GM18870 (cell line): ENCODE data around the gene DGKH.
"Not testable (repeated sequence)": the region's sequence is repeated elsewhere in the genome, so short reads cannot be mapped to it uniquely, and the experiment has no call there.

Experiments used
- ATAC-seq: cut with Tn5 transposase; IDR thresholded peaks from one replicate; pipeline ENCODE4 v1.9.1; 2021; ENCODE audit warnings: moderate library complexity; ENCODE audit not compliant: unreplicated experiment

Gene DGKH

DNA sequence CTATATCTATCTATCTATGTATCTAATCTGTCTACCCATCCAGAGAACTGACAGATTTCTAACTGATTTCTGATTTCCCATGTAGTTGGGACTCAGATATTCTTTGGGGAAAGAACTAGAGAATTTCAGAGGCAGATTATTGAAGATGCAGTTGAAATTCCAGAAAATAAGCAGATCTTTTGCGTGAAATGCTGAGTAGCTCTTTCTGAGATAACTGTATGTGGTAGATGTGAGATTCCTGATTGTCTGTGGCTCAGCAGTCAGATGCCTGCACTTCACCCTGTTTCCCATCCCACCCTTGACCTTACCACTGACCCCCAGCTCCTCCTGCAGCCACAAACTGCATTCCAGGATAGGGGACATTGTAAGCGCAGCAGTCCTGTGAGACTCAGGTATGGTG is 61.5 kb downstream of the DGKH start:
- no peak for ATAC-seq

DNA sequence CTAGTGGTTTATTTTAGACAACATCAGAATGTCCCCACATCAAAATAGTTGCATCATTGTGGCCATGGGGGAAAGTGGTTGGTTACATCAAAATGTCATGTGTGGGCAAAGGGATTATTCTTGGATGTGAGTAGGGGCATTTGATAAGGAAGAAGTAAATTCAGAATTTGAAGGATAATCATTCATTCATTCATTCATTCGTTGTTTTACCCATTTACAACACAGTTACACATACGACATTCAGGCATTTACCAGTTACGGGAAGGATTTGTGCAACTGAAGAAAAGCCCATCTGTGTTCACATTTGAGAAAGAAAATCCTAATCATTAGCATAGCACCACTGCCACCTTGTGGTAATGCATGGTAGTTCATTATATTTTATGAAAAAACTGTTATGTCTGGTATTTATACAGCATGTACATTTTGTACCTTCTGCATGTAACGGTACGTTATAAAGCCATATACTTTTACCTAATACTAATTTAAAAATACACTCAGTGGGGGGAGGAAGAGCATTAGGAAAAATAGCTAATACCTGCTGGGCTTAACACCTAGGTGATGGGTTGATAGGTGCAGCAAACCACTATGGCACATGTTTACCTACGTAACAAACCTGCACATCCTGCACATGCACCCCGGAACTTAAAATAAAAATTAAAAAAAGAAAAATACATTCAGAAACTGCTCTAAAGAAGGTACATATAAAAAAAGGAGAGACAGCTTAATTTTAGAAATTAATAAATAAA is 62.1 kb downstream of the DGKH start:
- ATAC-seq = no peak

DNA sequence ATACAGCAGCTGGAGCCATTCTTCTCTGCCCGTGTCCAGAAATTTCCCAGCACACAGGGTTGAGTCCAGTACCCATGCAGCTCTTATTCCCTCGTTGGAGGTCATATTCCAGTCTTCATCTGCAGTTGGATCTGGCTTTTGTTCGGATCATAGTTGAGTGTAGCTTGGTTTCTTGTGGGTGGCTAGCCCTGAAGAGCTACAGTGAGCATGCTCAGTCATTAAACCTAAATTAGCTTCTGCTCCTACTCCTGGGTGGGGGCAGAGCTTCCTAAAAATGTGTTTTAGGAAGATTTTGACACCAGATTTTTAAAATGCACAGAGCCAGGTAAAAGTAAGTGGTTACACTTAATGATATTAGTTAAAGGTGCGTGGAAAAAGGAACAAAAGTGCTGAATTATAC is 64.4 kb downstream of the DGKH start:
- ATAC-seq = no peak

DNA sequence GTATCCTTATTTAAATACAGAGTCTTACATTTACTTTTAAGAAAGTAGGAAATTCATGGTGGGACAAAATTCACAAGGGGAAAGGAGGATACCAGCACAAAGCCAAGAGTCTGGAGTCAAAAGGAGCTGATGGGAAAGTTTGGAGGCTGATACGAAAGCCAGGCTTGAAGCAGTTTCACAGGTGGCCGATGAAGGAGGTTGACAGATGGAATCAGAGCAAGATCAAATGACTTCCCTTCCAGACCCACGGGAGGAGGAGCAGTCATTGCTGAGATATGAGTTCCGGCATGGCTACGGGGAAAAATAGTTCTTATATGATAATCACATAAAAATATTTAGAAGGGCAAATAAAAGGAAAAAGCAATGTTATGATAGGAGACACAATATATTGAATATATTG is 65.0 kb downstream of the DGKH start:
- ATAC-seq = no peak

DNA sequence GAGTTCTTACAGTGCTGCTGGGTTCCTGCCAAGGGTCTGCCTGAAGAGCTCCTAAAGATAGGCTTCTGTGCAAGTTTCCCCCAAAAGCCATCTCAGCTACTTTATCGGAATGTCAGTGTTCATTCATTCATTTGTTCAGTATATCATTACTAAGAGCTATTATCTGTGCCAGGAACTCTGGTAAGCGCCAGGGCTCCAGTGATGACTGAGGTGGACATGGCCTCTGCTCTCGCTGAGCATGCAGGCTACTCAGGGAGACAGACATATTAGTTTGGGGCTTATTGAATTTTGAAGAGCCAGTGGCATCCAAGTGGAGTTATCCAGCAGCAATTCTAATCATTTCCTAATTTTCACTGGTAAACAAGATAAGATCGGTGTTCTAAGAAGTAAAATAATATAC is 65.8 kb downstream of the DGKH start:
- no peak for ATAC-seq

DNA sequence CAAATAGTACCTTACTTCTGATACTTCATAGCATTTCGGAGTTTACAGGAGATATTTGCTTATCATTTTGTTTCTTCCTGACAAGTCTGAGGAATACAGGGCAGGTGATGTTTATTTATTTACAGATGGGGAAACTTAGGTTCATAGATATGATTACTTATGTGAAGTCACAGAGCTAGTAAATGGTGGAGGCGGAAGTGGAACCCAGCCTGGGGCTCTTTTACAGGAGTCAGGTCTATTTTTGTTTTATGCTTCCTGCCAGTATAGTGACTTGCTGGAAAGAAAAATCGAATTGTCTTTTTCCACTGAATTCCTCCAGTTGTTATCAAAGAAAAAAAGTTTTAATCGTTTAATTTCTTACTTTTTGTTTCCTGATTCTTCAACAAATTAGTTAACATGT is 66.5 kb downstream of the DGKH start:
- no peak for ATAC-seq

DNA sequence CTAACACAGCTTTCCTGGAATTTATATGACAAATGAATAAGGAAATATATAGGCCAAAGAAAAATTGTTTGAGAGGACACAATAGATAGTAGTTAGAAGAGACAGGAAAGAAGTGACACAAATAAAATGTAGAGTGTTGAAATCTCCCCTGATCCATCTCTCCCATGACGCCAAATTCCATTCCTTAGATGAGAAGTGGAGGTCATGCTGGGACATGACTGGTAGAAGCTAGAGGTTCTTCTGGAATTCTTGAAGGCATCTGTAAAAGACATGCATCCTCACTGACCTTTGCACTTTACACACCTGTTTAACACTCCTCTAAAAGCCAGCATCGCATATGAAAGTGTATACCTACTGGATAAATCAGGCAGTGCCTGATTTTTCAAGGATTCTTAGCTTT is 67.8 kb downstream of the DGKH start:
- no peak for ATAC-seq

DNA sequence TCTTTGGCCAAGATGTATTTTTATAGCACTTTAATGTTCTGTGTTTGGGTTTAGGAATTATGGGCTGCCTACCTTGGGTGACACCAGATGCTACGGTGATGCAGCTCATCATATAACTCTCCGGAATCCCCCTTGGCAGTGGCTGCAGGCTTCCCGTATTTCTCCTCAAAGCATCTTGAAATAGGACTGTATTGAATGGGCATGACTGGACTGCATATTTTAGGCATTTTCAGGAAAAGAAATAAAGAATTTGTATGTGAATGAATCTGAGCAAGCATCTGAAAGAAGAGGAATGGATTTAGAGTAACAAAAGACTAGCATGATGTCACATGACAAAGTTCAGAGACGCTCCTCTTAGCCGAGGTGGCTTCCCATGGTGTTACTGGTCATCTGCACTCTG is 70.6 kb downstream of the DGKH start:
- no peak for ATAC-seq

DNA sequence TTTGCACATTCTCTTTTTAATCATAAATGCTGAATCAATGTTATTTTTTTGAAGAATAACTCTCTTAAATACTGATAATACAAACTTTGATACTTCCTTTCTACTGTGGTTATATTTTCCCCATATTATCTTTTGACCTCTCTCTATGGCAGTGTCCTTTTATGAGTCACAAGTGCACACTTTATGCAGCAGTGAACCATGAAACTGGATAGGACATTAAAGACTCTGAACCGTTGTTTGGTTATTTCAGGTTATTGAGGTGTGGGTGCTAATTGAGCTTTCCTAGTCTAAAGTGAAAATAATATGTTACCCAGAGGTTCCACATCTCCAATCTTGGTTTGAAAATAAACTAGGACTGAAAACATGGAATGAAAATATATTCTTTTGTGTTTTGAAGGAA is 71.4 kb downstream of the DGKH start:
- peak; percentile 55 for ATAC-seq

DNA sequence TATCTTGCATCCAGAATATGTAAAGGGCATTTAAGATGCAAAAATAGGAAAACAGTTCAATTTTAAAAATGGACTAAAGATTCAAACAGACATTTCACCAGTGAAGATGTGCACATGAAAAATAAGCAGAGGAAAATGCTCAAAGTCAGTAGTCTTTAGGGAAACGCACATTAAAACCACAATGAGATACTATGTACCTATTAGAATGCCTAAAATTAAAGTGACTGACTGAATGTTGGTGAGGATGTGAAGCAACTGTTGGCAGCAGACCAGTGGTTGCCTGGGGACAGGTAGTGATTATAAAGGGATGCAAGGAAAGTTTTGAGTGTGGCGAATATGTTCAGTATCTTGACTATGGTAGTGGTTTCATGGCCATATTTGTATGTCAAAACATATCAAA is 75.2 kb downstream of the DGKH start:
- ATAC-seq = no peak

DNA sequence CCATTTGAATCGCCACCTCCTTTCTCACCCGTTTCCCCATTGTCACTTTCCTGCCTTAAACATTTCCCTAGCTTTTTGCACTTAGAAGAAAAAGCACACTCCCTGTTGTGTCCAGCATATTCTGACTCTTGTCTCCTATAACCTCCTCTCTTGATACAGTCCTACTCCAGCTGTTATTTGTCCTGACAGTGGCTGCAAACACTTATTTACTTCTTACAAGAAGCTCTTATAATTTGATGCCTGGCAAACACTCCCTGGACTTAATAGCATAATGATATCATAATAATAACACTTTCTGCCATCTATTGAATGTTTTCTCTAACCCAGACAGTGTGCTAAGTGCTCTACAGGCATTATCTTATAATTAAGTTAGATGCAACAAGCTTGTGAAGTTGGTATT is 76.6 kb downstream of the DGKH start:
- no peak for ATAC-seq

DNA sequence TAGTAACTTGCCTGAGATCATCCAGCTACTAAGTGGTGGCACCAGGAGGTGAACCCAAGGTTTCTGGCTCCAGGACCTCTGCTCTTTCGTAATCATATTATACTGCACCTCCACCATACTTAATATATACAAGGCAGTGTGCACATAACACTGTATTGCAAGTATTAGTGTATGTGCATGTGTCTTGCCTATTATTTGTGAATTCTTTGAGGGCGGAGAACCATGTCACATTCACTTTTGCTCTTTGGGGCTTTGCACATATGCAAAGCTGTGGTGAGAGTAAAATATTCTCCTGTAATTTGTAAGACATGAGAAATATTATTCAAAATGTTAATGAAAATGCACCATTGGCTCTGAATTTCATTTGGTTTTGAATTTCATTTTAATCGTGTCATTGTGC is 78.6 kb downstream of the DGKH start:
- ATAC-seq = no peak

DNA sequence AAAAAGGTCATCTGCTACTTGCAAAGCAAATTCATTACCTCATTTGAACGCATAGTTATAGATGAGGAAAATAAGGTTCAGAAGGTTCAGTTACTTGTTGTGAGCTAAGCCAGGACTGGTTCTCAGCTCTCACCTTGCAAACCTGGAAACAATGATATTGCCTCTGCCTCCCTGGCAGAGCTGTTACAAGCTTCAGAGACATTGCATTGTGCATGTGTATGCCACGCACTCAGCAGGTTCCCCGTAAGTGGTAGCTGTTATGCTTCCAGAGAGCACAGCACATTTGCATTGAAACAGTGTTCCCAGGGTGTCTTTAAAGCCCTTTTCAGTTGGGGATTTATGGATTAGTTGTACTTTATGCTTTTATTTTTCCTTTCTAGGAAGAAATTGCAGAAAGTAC is 80.6 kb downstream of the DGKH start:
- no peak for ATAC-seq

DNA sequence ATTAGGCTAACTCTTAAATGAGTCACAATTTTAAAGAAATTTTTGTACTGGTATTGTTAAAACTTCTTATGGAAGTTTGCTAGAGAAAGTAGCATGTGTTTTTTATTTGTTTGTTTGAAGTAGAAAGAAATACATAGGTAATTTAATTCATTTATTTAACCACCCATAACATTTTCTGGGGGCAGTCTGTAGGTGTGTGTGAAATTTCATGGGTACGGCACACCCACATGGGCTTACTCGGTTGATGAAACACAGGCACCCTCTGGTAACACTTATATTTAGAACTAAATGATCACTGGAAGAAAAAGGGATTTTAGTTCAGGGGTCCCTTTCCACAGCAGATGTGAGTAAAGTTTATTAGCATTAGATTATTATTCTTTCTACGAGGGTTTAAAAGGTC is 88.1 kb downstream of the DGKH start:
- ATAC-seq = no peak

DNA sequence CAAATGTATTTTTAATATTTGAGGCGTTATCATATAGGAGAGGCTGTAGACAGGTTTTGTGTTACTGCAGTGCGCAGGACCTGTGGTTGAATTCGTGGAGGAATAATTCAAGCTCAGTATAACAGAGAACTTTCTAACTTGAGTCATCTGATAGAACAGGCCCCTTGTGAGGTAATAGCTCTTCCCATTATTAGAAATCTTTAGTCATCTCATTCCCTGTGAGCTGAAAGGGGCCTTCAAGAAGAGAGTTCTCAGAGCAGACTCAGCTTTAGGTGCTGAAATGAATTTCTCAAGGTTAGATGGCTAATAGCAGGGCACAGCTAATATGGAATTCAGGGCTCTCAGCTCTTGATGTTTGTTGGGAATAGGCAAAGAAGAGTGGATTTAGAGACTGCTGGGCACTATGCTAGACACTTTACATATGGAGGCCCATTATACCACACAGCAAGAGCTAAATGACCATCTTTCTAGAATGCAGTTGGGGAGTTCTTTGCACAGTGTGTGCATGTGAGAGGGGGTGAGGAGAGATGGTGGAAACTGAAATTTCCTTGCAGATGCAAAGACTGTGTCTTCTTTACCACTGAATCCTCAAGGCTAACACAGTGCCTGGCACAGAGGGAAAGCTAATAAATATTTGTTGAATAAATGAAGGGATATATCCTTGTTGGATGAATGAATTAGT is 89.5 kb downstream of the DGKH start:
- no peak for ATAC-seq

DNA sequence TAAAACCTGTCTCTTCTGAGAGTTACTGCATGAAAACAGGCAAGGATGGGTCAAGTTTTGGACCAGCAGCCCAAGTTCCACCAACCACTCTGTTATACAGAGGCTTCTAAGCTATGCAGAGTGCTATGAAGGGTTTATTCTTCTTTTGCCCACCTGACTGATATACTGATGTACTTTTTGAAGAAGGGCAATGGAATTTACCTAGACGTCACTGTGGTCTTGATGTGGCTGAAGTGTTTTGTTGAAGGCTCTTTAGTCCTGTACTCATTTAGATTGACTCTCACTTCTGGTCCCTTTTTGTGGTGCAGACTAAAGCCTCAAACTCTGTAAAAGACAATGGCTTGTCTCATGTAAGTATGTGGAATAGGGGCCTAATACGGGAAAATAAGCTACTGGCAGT is 92.0 kb downstream of the DGKH start:
- no peak for ATAC-seq

DNA sequence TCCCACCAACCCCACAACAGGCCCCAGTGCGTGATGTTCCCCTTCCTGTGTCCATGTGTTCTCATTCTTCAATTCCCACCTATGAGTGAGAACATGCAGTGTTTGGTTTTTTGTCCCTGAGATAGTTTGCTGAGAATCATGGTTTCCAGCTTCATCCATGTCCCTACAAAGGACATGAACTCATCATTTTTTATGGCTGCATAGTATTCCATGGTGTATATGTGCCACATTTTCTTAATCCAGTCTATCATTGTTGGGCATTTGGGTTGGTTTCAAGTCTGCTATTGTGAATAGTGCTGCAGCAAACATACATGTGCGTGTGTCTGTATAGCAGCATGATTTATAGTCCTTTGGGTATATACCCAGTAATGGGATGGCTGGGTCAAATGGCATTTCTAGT is 92.6 kb downstream of the DGKH start:
- not testable (repeated sequence) for ATAC-seq

DNA sequence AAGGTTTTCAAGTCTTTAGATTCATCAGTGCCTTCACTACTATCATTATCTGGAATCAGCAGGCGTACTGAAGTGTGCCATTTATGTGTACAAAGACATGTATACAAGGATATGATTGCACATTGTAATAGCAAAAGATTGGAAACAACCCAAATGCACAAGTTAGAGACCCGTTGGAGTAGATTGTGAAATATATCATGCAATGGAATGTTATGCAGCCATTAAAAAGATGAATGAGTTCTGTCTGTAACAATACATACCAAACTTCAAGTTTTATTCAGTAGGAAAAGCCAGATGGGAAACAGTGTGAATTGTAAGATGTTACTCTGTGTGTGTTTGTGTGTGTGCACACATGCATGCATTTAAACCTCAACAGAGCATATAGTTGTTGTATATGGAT is 97.9 kb downstream of the DGKH start:
- ATAC-seq = no peak

DNA sequence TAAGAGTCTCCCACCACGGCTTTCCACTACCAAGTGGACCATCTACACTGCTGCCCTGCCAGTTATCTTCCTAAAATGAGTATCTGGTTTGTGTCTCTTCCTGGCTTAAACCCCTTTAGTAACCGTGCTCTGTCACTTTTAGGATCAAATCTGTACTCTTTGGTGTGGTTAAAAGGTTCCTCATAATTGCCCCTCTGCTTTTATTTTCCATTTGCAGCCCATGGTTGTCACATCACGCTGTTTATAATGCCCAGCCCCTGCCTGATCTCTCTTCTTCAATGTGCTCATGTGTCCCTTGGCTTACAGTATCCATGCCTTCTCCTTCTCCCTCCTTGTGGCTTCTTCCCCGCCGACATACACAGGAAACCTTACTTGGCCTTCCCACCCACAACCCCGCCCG is 100.1 kb downstream of the DGKH start:
- no peak for ATAC-seq

DNA sequence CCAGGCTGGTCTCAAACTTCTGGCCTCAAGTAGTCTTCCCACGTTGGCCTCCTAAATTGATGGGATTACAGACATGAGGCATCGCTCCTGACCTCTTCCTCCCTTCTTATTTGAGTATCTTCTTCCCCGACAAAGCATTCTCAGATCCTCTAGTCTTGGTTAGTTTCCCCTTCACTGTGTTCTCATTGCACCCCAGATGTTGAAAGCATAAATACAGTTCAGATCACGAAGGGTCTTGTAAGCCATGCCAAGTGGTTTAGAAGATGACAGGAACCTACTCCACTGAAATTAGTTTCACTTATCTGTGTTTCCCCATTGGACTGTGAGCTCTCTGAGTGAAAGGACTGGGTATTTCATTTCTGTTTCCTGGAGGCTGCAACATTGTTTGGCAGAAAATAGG is 100.7 kb downstream of the DGKH start:
- ATAC-seq = no peak

DNA sequence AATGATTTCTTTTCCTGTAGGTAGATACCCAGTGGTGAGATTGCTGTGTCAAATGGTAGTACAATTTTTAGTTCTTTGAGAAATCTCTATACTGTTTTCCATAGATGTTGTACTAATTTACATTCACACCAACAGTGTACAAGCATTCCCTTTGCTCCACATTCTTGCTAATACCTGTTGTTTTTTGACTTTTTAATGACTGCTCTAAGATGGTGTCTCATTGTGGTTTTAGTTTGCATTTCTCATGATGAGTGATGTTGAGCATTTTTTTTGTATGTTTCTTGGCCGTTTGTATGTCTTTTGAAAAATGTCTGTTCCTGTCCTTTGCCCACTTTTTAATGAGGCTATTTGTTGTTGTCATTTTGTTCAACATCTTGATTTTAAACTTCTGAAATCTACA is 103.3 kb downstream of the DGKH start:
- ATAC-seq = no peak

DNA sequence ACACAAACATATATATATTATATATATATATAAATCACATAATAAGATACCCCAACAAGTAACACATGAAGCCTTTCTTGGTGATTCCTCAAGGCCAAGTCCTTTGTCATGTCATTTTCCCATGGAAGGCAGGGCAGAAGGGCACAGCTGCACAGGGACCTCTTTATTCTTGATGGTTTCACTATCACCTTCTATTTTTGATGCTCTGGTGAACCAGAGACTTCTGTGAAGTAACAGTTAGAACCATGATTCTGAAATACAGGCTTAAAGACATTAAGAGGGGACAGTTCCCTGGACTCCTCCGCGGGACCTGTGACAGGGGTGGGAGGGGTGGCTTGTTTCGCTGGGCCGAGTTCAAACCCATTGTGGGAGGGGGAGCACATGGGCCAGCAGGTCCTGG is 104.0 kb downstream of the DGKH start:
- no peak for ATAC-seq
